ENCODE measurements around the gene OSBP2.

DNA sequence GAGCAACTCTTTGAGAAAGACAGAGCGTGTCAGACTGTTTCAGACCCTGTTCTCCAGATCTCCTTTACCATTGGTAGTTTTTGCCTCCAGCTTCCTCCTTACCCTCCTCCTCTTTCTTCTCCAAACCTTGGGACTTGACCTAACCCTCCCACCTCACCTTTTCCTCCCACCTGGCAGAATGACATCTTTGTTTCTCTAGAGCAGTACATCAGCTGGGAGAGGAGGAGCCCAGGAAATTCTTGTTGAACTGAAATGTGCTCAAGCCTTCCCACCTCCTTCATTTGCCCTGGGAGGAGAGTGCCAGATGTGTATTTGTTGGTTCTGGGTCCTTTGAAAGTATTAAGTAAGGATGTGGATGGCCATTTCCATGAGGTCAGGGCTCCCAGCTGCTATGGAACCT is 17.4 kb downstream of the OSBP2 start:
- no peak for TF ChIP-seq TCF12 (IDR thresholded peaks at IDR 0.05; ENCODE audit: low read depth, low read length)
- TF ChIP-seq FOXM1 (IDR thresholded peaks at IDR 0.05; ENCODE audit: low read depth, low read length): no peak
- TF ChIP-seq BACH1 (IDR thresholded peaks at IDR 0.05; ENCODE audit: borderline replicate concordance): no peak
- TF ChIP-seq SRF (IDR thresholded peaks at IDR 0.05; ENCODE audit: low read depth in 2 of 2, low read length in 2 of 2): no peak
- TF ChIP-seq DPF2 (IDR thresholded peaks at IDR 0.05): no peak
- TF ChIP-seq, protein P1, sequence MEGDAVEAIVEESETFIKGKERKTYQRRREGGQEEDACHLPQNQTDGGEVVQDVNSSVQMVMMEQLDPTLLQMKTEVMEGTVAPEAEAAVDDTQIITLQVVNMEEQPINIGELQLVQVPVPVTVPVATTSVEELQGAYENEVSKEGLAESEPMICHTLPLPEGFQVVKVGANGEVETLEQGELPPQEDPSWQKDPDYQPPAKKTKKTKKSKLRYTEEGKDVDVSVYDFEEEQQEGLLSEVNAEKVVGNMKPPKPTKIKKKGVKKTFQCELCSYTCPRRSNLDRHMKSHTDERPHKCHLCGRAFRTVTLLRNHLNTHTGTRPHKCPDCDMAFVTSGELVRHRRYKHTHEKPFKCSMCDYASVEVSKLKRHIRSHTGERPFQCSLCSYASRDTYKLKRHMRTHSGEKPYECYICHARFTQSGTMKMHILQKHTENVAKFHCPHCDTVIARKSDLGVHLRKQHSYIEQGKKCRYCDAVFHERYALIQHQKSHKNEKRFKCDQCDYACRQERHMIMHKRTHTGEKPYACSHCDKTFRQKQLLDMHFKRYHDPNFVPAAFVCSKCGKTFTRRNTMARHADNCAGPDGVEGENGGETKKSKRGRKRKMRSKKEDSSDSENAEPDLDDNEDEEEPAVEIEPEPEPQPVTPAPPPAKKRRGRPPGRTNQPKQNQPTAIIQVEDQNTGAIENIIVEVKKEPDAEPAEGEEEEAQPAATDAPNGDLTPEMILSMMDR (IDR thresholded peaks at IDR 0.05 in 2 of 3, conservative IDR thresholded peaks at IDR 0.05 in 1 of 3; ENCODE audit: control insufficient read depth in 2 of 3, extremely low read depth in 1 of 3, insufficient read depth in 1 of 3, low read depth in 3 of 3, low read length in 3 of 3): no peak
- no peak for TF ChIP-seq FOS (IDR thresholded peaks at IDR 0.05; ENCODE audit: borderline replicate concordance, extremely low read depth, insufficient read length)
- TF ChIP-seq KAT2A (conservative IDR thresholded peaks at IDR 0.05; ENCODE audit: control insufficient read depth, low read depth, low read length): no peak
- TF ChIP-seq SREBF1 (IDR thresholded peaks at IDR 0.05; ENCODE audit: low read length): no peak
